ENCODE results near the gene CFAP92.
A peak's percentile ranks its signal among the peaks of the same experiment; 100 is the strongest.

CFAP92 gene

GRCh38 chr3:128993461-128994172 lies at the start of gene CFAP92:
CFAP92 (minus strand) TSS chr3:128994076; CDS start chr3:128993304, 772 bp downstream.
- TF ChIP-seq, protein P1, sequence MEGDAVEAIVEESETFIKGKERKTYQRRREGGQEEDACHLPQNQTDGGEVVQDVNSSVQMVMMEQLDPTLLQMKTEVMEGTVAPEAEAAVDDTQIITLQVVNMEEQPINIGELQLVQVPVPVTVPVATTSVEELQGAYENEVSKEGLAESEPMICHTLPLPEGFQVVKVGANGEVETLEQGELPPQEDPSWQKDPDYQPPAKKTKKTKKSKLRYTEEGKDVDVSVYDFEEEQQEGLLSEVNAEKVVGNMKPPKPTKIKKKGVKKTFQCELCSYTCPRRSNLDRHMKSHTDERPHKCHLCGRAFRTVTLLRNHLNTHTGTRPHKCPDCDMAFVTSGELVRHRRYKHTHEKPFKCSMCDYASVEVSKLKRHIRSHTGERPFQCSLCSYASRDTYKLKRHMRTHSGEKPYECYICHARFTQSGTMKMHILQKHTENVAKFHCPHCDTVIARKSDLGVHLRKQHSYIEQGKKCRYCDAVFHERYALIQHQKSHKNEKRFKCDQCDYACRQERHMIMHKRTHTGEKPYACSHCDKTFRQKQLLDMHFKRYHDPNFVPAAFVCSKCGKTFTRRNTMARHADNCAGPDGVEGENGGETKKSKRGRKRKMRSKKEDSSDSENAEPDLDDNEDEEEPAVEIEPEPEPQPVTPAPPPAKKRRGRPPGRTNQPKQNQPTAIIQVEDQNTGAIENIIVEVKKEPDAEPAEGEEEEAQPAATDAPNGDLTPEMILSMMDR (conservative IDR thresholded peaks at IDR 0.05): 0 out of 2 replicates have a peak, but pooled peaks have one; percentile 15
- H3K27ac ChIP-seq: peak within 1 kb of the TSS; percentile 41; the same call in 1 of the 2 replicates

DNA sequence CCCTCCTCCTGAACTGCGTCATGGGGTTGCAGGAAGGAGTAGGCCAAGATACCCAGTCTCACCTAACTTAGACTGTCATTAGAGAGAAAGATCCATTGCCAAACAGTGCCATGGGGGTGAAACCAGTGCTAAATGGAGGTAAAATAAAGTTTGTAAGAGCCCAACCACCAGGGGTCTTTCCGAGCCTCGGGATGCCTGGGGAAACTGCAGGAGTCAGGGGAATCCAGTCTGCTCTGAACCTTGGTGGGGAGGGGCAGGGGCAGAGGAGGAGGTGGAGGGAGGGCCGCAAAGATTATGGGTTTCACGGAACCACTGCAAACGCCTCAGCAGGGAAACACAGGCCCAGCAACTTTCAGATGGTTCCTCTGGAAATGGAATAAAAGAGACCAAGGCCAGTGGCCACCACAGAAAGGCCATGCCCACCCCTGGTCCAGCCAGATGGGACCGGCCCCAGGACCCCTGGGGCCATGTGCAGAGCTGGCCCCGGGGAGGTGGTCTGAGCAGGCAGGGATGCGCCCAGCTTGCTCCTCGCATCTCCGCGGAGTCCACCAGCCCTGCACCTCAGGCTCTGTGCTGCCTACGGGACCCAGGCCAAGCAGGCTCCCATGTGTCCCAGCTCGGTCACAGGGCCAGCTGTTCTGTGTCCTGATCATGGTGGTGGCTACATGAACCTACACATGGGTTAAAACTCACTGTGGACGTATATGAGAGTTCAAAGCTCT lies 46.9 kb upstream of the CFAP92 start:
- H3K27ac ChIP-seq: no peak overlapping the region
- TF ChIP-seq, protein P1 (conservative IDR thresholded peaks at IDR 0.05): no peak

DNA sequence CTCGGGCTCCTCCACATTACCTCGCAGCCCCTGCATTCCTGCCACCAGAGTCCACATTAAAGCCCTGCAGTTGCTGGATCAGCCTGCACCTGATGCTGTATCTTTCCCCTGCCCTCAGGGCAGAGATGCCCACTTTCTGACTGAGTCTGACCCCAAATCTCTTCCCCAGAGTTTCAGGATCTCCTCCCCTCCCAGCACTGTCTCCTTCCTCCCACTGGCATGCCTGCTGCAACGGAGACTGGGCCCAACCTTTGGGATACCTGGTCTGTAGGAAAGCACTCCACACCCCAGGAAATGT lies 46.1 kb upstream of the CFAP92 start:
- TF ChIP-seq, protein P1 (conservative IDR thresholded peaks at IDR 0.05): no peak
- no peak overlapping the region for H3K27ac ChIP-seq

DNA sequence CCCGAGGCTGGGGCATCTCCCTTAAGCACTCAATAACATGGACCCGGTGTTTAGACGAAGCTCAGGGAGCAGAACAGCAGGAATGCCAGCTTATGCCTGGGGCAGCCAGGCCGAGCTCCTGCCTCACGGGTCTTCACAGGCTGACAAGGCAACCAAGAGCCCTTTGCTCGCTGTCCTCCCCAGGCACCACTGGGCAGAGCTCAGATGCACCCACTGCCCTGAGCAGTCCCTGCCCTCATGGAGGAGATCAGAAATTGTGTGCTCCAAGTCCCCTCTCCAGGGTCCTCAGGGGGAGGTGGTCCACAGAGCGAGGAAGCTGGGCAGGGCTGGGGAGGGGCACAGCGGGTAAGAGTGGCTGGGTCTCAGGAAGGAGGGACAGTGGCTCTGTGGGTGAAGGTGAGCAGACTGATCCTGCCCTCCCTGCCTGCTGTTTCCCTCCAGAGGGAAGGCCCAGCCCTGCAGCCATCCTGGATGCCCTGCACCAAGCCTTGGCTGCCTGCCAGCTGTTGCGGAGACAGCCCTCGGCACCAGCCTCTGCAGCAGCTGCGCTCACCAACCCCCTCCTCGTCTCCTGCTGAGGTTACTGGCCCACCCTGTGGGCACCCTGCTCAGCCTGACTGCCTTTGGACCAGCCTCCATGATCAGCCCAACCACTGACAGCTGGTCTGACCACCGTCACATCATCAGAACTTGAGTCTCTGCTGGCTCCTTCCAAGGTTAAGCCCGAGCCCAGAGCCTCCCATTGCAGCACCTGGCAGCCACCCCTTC lies 45.6 kb upstream of the CFAP92 start:
- peak overlapping the region; percentile 19; the same call in 1 of the 2 replicates for H3K27ac ChIP-seq
- TF ChIP-seq, protein P1 (conservative IDR thresholded peaks at IDR 0.05): no peak

- TF ChIP-seq, protein P1 (conservative IDR thresholded peaks at IDR 0.05): no peak
- H3K27ac ChIP-seq: no peak overlapping the region
Measured at GRCh38 chr3:129038121-129038855, 44.4 kb upstream of the CFAP92 start.

DNA sequence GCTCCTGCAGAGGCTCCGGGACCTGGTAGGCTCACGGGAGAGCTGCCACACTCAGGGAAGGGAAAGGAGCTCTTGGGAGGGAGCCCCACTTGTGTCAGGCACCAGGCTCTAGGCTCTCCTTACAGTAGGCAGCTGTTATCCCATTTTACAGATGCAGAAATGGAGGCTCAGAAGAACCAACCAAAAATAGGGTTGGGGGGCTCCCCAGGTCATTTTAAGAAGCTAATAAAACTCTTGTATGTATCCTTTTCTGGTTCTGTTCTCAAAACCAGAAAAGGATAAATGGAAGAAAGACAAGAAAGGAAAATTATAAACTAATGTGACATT lies 43.2 kb upstream of the CFAP92 start:
- H3K27ac ChIP-seq: no peak overlapping the region
- TF ChIP-seq, protein P1 (conservative IDR thresholded peaks at IDR 0.05): no peak
